ENCODE results near the gene SBF1. TPM values are rescaled to one million over a fixed set of nuclear protein-coding genes. Genes with fewer than 3 reads are reported as not detected.
"Not testable (repeated sequence)": the region's sequence is repeated elsewhere in the genome, so short reads cannot be mapped to it uniquely, and the experiment has no call there.

Gene SBF1
- total RNA-seq, 1 donor: 118 TPM

DNA sequence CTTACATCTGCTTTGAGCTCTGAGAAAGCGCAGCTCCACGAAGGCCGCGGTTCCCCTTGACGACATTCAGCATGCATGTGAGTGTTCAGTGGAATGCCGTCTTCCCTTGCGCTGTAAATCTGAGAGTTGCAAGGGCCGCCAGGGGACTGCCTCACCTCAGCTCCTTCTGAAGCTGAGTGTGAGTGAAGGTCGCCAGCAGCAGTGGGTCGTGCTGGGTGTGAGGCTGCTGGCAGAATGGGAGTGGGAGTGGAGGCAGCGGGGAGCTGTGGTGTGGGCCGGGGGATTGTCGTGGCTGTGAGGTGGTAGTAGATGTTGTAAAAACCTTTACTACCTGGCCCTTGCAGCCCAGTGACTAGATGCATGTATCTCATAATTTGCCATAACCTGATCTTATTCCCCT, 66.5 kb downstream of the SBF1 start:
- no peak for DNase-seq (ENCODE audit: low read depth in 2 of 3, low spot score in 2 of 3)

DNA sequence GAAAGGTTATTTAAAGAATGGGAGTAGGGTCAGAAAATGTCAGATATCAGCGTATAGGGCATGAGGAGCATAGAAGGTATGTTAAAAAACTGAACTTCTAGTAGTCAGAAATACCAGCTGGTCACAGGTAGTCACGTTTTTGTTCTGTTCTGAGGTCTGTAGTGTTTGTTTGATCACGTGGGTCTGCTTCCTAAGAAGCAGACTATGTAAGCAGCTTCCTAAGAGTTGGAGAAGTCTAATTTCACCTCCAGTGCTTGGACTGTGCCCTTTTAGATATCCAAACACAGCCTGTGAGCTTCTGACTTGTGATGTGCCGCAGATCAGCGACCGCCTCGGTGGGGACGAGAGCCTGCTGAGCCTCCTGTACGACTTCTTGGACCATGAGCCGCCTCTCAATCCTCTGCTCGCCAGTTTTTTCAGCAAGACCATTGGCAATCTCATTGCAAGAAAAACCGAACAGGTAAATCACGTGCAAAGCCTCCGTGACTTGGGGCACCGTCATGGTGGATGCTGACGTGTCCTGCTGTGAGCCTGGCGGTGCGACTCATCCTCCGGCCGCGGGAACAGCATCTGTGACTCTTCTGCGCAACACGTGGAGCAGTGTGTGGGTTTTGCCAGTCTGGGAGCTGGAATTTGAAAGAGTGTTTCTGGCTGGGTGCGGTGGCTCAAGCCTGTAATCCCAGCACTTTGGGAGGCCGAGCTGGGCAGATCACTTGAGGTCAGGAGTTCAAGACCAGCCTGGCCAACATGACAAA, 68.2 kb downstream of the SBF1 start:
- DNase-seq (ENCODE audit: low read depth in 2 of 3, low spot score in 2 of 3): no peak

DNA sequence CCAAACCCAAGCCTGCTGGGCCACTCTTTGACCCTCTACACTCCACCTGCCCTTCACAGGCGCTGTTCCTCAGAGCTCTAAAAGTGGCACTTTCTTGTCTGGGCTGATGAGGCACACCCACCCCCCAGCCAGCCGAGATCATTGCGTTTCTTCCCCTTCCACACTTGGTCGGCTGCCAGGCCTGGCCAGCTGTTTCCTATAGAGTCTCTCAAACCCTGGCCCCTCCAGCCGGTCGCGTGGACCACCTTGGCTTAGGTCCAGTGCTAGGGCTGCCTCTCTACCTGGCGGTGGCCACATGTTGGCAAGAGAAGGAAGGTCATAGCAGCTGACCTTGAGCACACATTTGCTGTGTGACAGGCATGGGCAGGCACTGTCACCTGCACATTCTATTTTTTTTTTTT, 71.1 kb downstream of the SBF1 start:
- peak in 2 of 3 donors; percentile 85 to 97 for DNase-seq (ENCODE audit: low read depth in 2 of 3, low spot score in 2 of 3)

GRCh38 chr22:50401907-50402306, 72.9 kb downstream of the SBF1 start:
- no peak for DNase-seq (ENCODE audit: low read depth in 2 of 3, low spot score in 2 of 3)

DNA sequence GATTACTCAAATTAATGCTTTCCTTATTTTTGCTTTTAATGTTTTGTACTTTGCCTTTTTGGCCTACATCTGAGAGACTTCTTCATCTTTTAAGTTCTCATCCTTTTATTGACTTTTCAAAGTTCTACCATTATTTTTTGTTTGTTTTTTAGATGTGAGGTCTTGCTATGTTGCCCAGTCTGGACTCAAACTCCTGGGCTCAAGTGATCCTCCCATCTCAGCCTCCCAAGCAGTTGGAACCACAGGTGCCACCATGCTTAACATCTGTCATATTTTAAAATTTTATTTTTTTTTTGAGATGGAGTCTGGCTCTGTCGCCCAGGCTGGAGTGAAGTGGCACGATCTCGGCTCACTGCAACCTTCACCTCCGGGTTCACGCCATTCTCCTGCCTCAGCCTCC, 73.9 kb downstream of the SBF1 start:
- DNase-seq (ENCODE audit: low read depth in 2 of 3, low spot score in 2 of 3): no peak

GRCh38 chr22:50400406-50400805, 74.4 kb downstream of the SBF1 start:
- no peak for DNase-seq (ENCODE audit: low read depth in 2 of 3, low spot score in 2 of 3)

- peak in 2 of 3 donors; percentile 23 to 26 for DNase-seq (ENCODE audit: low read depth in 2 of 3, low spot score in 2 of 3)
These were observed 75.0 kb downstream of the SBF1 start for GRCh38 chr22:50399751-50400331.

- peak in 1 of 3 donors; percentile 26 for DNase-seq (ENCODE audit: low read depth in 2 of 3, low spot score in 2 of 3)
These were observed 75.8 kb downstream of the SBF1 start for GRCh38 chr22:50398831-50399648.

GRCh38 chr22:50397371-50398060, 77.3 kb downstream of the SBF1 start:
- not testable (repeated sequence) for DNase-seq (ENCODE audit: low read depth in 2 of 3, low spot score in 2 of 3)

DNA sequence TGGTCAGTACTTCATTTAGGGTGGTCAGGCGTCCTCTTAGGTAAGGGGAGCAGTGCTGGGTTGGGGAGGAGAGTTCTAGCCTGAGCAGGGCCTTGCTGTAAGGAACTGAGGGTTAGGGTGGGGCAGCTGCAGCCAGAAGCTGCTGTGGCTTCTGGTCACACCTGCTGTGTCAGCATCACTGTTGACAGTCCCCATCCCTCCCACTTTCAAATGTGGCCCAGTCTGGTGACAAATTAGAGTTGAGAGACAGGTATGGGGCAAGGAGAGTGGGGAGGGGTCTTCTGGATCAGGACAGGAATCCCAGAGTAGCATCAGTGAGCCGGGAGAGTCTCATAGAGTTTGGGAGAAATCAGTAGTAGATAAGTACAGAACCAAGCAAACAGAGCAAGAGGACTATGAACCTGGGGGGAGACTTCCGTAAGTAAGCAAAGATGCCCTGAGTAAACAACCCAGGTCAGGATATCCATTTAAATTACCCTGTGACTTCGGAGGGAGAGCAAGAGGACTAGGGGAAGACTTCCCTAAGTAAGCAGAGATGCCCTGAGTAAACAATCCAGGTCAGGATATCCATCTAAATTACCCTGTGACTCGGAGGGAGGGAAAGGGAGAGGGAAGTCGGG, 78.0 kb downstream of the SBF1 start:
- no peak for DNase-seq (ENCODE audit: low read depth in 2 of 3, low spot score in 2 of 3)

Other genes starting within 250 kb of the SBF1 start
- gene TUBGCP6, start 230.0 kb downstream of the SBF1 start, total RNA-seq: 76.7 TPM
- gene HDAC10, start 223.8 kb downstream of the SBF1 start, total RNA-seq: 51.7 TPM
- gene MAPK12, start 213.4 kb downstream of the SBF1 start, total RNA-seq: 30.2 TPM
- 11.8 TPM for gene MAPK11, start 204.7 kb downstream of the SBF1 start, total RNA-seq
- gene PLXNB2, start 167.4 kb downstream of the SBF1 start, total RNA-seq: 91.8 TPM
- gene DENND6B, start 148.0 kb downstream of the SBF1 start, total RNA-seq: 9.2 TPM
- 70.3 TPM for gene PPP6R2, start 131.7 kb downstream of the SBF1 start, total RNA-seq
- gene ADM2, start 6.5 kb upstream of the SBF1 start, total RNA-seq: 0.54 TPM
- gene MIOX, start 11.8 kb upstream of the SBF1 start, total RNA-seq: not detected
- 65.4 TPM for gene LMF2, start 32.7 kb upstream of the SBF1 start, total RNA-seq
- 38.2 TPM for gene NCAPH2, start 33.2 kb upstream of the SBF1 start, total RNA-seq
- gene SCO2, start 50.6 kb upstream of the SBF1 start, total RNA-seq: 7.3 TPM
- gene TYMP, start 55.0 kb upstream of the SBF1 start, total RNA-seq: 20.5 TPM
- gene KLHDC7B, start 70.9 kb upstream of the SBF1 start, total RNA-seq: 1.6 TPM
- gene SYCE3, start 87.9 kb upstream of the SBF1 start, total RNA-seq: 0.54 TPM
- gene CPT1B, start 103.4 kb upstream of the SBF1 start, total RNA-seq: 13.2 TPM
- gene CHKB, start 107.8 kb upstream of the SBF1 start, total RNA-seq: 63.8 TPM
- gene MAPK8IP2, start 125.8 kb upstream of the SBF1 start, total RNA-seq: 0.27 TPM
- gene ARSA, start 153.1 kb upstream of the SBF1 start, total RNA-seq: 24.5 TPM
- gene SHANK3, start 197.8 kb upstream of the SBF1 start, total RNA-seq: 24.8 TPM